Epithelial cell of esophagus (primary cell): Measurements from ENCODE around the gene COPZ2.
A peak's percentile ranks its signal among the peaks of the same experiment; 100 is the strongest.

Source experiments
- DNase-seq: peaks from one replicate; pipeline ENCODE4 v3.0.0; 2010; ENCODE audit warnings: low read depth
- H3K4me3 ChIP-seq: 2 replicates; pipeline ENCODE4 v1.5.1; 2011; ENCODE audit warnings: mild to moderate bottlenecking, low read length, control low read depth
- CTCF ChIP-seq: IDR thresholded peaks from 2 replicates; pipeline ENCODE4 v1.5.1; 2011; ENCODE audit warnings: low read depth, mild to moderate bottlenecking, low read length, control low read depth, inconsistent platforms; ENCODE audit not compliant: insufficient read depth; ENCODE audit errors: missing control alignments

COPZ2 gene

GRCh38 chr17:48027322-48027981 is 10.1 kb downstream of the COPZ2 start:
- no peak overlapping the region for H3K4me3 ChIP-seq

GRCh38 chr17:48026502-48027321 is 10.9 kb downstream of the COPZ2 start:
- TF ChIP-seq CTCF: peak; percentile 93

More at GRCh38 chr17:48027322-48027981, 10.1 kb downstream of the COPZ2 start:
- TF ChIP-seq CTCF: no peak
- DNase-seq: no peak

DNA sequence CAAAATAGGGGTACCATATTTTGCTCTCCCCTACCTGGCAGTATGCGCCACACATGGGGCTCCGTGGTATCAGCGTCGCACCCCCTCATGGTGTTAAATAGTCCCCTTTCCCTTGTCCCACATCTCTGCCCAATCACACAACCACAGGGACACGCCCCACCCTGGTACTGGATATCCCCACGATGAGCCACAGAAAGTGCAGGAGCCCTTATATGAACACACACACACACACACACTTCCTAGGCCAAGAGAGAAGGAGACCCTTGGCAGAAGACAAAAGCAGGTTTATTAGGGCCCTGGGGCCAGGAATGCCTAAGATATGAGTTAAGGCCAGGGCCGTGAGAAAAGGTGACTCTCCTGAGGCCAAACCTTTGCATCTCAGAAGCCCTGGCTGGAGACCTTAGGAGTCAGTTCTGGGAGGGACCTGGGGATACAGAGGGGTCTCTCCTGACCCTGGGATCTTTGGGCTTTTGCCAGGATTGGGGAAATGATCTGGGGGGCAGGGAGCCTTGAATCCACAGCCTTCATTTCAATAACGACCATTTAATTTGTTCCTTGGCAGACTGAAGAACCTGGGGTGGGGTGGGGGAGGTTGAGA is 11.6 kb downstream of the COPZ2 start:
- DNase-seq: peak; percentile 73
- TF ChIP-seq CTCF: no peak
- peak overlapping the region; percentile 47 for H3K4me3 ChIP-seq

More at GRCh38 chr17:48026502-48027321, 10.9 kb downstream of the COPZ2 start:
- no peak overlapping the region for H3K4me3 ChIP-seq
- DNase-seq: peak; percentile 92

- TF ChIP-seq CTCF: peak; percentile 73
- H3K4me3 ChIP-seq: peak overlapping the region; percentile 47
- peak; percentile 96 for DNase-seq
These were observed 12.3 kb downstream of the COPZ2 start for GRCh38 chr17:48025040-48025903.

DNA sequence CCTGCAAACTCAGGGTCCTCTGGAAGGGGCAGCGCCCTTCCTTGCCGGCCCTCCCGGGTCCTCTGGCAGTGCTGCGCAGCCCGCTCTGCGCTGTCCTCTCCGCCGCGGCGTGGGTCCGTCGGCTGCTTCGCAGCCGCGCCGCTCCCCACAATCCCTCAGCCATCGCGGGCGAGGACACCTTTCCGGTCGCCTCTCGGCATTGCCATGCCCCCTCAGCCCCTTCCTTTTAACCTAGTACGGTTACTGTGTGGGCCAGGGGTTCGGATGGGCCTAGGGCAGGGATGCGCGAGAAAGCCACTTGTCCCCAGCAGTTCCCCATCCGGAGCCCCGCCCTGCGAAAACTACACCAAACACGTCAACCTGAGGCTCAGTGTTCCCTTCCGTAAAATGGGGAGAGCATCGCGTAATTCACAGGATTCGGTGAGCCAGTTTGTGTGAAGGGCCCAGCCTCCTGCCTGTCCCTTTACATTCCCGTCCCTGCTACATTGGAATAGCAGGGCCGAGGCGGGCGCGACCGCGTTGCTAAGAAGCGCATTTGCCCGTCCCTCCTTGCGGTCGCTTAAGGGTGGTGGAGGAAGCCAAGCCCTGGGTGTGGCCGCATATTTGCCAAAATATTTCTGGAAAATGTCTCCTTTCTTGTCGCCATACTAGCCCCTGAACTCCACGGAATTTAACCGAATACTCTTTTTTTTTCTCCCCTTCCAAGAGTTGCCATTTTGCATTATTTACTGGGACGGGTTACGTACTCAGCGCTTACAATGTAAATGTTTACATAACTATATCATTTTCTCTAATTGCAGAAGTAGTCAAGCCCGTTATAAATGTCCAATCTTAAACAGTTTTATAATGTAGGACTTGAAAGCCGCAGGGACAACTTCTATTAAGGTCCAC is 13.2 kb downstream of the COPZ2 start:
- DNase-seq: peak; percentile 59
- TF ChIP-seq CTCF: peak; percentile 14

More for the DNA sequence above, 13.2 kb downstream of the COPZ2 start:
- H3K4me3 ChIP-seq: peak overlapping the region; percentile 40
